Activated CD4-positive, alpha-beta T cell treated with anti-CD3 and anti-CD28 coated beads, Interleukin-2, amount 50 U/mL, for 16 hours (primary cell): ENCODE data around the gene SLC30A3.

Experiments
- DNase-seq: peaks from one replicate; pipeline ENCODE4 v3.0.0-alpha.2; 2020

The SLC30A3 gene

DNA sequence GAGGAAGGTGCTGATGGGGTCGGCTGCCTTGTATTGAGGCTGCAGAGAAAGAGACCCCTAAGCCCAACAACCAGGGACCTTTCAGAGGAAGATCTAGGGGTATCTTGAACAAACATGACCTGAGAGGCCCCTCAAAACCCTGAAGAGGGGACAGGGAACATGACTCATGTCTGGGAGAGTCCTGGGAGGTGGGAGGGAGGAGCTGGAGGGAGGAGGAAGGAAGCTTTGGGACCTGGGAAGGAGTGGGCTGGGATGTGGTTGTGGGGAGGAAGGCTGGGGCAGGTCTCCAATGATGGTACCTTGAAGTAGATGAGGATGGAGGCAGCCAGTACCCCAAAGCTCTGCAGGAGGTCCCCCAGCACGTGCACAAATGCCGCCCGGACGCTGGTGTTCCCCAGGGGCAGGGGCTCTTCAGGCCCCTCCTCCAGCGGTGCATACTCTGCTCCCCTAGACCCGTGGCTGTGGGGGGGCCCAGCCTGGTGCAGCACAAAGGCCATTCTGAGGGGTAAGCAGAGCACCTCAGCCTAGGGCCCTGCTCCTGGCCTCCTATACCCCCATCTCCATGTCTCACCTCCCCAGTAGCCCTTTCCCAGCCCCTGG lies 5.9 kb downstream of the SLC30A3 start:
- no peak for DNase-seq

DNA sequence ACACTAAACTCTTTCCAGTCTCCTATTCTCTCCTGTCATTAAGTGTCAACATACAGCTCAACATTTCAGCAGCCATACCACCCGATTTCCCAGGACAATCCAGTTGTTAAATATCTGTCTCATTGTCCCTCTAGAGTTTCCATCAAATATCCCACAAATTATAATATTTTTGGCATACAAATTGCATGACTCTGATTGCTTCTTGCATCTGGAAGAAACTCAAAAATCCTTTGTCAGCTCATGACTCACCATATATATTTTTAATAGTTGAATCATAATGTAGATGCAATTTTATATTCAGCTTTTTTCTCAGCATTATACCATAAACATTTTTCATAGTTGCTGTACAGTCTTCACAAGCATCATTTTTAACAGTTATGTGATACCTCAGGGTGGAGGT lies 7.2 kb downstream of the SLC30A3 start:
- DNase-seq: no peak

DNA sequence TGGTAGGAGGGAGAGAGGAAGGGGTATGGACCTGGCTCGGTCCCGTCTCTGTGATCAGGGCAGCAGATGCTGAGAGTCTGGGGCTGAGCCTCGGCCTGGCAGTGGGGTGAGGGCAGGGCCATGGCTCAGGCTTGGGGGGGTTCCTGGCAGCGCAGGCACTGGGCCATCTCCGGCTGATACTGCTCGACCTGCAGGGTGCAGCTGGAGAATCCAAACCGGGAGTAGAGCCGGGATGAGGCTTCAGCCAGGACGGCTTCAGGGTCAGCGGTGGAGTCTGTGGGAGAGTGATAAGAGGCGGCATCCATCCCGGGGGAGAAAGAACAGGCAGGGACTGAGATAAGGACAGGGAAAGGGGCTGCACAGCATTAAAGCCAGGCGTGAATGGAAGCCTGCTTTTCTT lies 7.7 kb downstream of the SLC30A3 start:
- DNase-seq: no peak

DNA sequence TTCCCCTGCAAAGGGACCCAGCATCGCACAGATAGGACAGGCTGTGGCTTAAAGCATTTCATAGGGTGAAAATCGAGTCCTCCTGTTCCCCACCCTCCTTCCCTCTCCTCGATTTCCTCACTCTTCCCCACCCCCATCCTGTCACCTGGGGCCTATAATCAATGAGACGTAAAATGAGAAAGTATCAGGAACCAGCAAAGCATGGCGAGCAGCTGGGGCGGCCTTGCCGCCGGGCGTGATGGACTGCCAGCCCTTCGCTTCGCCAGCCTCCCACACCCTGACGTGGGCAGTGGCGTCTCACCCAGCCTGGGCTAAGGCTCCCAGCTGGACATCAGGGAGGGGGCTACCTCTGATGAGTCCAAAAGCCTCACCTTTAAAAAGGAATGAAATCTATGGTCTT lies 11.1 kb downstream of the SLC30A3 start:
- no peak for DNase-seq

DNA sequence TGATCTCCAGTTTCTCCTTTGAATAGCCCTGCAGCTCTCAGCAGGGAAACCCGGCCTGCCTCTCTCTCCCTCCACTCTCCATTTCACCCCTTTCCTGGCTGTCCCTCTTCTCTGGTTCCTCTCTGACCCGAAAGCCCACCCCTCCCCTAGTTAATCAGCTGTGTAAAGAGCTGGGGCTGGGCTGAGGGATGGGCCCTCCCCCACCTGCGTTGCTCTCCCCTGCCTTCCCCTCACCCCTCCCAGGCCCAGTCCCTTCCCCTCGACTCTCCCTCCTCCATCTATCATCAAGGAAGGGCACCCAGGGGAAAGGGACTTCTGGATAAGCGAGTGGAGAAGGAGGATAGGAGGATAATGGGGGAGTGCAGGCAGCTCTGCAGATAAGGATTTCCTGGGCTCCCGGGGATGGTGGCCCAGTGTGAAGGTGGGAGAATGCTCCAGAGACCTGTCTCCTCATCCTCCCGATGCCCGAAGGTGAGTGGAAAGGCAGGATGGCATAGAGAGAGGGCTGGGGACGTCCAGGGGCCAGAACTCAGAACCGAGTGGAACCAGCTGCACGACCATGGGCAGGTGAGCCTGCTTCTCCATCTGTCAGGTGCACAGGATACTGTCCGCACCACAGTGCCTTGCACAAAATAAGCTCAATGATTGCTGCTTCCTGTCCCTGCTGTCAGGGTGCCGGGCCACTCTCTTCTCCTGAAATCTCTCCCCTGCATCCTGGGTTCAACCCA lies 12.0 kb downstream of the SLC30A3 start:
- DNase-seq: no peak

DNA sequence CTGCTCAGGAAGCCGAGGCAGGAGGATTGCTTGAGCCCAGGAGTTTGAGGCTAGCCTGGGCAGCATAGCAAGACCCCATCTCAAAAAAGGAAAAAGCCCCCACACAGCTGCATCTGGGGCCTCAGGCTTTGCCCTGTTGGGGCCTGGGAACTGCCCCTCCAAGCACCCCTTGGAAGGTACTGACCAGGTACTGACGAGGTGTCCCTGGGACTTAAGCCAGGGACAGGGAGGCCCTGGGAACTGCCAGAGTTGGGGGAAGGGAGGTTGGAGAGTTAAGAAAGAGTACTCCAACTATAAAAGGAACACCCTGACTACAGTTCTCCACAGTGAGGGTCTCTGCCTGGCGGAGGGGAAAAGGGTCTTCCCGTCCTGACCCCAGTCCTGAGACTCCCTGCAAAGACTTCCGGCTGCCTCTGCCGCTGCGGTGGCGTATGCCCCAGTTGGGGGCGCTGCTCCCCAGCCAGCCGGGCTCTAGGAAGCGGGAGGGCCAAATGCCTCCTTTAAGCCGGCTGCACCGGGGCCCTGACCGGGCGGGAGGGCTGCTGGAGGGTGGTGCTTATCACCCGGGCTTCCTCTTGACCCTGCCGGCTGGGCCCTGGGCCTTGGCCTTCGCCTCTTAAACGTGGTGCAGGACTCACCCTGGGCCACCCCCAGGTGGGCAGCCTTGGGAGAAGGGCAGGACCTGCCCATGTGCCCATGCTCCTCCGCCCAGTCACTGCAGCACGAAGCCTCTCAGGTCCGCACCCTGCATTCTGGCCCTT lies 12.8 kb downstream of the SLC30A3 start:
- peak; percentile 60 for DNase-seq

DNA sequence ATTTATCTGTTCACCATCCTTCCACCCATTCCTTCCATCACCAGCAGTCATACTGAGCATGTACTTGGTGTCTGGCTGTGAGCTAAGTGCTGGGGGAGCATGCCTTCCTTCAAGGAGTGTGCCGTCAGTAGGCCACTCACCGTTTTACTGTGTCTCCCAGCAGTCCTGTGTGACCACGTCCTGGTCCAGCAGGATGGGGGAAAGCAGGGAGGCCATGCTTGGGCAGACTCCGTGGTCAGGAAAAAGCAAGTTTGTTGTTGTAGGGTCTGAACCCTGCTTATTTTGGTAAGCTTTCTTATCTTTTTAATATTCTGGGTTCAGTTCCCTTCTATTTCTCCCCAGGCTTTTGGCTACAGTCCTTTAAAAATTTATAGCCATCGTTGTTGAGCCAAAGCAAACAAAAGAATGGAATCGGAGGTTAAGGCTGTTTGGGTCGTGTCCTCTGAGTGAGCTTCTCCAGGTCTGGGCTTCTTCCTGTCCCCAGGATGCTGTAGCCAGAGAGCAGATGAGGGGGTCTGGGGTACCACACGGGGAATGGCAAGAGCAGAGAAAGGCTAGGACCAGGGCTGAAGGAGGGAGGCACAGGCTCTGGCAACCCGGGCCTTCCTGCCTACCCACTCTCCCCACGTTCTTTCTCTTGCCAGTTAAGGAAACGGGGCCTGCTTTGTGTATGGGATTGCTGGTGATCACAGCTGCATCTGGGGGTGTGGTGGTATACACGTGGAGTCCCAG lies 13.5 kb downstream of the SLC30A3 start:
- DNase-seq: no peak

DNA sequence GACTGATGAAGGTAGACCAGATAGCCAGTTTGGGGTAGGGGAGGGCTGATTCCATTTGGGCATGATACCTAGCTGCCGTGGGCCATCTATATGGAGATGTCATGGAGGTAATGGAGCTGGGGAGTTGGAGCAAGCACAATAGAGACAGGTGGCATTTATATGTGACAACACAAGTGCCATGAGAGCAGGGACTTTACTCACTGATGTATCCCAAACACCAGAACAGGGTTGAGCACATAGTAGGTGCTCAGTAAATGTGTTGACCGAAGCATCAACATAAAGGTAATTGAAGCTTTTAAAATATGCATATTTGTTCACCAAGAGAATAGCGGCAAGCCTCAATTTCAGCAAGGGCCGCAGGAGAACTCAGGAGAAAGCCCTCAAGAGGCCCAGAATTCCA lies 15.0 kb downstream of the SLC30A3 start:
- no peak for DNase-seq

DNA sequence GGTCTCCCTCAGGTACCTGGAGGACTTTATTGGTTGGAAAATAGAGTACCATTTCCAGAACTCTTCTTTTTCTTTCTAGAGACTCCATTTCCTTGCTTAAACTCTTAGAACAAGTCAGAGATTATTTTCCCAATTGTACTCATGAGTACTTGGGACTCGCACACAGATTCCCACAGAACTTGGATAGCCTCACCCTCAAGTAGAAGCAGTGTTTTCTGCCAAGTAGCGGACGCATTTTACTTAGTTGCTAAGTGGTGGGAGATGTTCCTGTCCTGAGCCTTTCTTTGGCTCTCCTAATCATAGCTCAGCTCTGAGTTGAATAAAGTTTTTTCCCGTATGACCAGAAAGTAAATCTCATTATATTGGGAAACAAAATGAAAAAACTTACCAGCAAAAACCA lies 17.2 kb downstream of the SLC30A3 start:
- DNase-seq: no peak

DNA sequence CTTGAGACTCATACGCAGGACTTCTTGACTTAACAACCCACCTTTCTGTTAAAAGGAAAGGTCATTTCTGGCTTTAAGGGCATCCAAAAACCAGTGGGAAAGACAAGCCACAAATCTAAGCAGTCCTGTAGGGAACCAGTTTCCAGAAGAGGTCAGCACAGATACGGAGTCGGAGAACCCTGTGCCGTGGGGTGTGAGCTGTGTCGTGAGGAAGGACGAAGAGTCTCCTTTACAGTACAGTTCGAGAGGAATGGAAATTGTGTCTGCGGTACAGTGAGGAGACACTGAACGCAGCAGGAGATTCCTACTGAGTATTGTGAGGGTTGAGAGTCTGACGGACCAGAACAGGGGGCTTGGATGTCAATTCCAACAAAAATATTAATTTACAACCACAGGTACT lies 17.7 kb downstream of the SLC30A3 start:
- no peak for DNase-seq

DNA sequence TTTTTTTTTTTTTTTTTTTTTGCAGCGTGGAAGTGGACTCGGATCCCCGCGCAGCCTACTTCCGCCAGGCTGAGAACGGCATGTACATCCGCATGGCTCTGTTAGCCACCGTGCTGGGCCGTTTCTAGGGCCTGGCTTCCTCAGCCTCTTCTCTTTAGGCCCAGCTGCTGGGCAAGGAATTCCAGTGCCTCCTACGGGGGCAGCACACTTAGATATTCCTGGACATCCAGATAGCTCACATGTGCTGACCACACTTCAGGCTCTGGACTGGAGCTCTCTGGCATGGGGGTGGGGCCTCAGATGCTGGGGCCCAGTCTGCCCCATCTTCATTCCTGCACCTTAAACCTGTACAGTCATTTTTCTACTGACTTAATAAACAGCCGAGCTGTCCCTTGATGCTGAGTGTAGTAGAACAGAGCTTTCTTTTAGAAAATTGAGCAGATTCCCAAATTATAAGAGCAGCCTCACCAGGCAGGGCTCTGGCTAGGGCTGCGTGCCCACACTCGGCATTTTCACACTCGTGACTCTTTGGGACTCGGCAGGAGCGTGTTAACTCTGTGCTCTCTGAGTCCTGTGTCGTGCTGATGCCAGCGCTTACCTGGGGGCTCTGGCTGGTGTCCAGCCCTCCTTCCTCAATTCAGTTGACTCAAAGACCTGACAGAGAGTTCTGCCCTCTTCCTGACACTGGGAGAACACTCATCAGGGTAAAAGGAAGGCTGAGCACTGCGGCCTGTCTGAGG lies 19.3 kb downstream of the SLC30A3 start:
- DNase-seq: no peak

DNA sequence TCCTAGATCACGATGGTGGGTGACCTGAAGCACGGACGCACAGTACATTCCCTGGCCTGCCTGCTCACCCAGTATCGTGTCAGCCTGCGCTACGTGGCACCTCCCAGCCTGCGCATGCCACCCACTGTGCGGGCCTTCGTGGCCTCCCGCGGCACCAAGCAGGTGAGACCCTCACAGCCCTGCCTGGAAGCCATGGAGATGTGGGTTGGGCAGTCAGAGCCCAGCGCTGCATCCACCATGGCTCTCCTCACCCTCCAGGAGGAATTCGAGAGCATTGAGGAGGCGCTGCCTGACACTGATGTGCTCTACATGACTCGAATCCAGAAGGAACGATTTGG lies 20.3 kb downstream of the SLC30A3 start:
- no peak for DNase-seq

DNA sequence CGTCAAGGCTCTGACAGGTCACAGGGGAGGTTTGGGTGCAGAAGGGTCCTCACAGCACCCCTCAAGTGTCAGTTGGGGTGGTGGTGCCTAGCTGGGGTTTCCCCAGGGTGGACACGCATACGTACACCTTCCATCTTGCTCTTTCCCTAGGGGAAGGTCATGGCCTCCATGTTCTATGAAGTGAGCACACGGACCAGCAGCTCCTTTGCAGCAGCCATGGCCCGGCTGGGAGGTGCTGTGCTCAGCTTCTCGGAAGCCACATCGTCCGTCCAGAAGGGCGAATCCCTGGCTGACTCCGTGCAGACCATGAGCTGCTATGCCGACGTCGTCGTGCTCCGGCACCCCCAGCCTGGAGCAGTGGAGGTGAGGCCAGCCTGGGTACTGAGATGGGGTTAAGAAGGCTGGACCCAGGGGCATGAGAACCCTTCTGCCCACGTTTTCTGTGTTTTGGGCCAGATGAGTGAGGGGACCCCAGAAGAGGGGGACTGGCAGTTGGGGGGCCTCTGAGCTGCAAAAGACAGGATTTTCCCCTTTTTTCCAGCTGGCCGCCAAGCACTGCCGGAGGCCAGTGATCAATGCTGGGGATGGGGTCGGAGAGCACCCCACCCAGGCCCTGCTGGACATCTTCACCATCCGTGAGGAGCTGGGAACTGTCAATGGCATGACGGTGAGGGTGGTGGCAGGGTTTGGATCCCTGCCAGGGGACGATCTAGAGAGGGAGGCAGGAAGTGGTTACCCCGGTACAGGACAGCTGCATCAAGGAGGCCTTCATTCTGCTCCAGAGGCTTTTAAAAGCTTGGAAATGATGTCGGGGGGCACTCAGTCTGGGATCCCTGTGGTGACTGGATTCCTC lies 20.9 kb downstream of the SLC30A3 start:
- DNase-seq: no peak

DNA sequence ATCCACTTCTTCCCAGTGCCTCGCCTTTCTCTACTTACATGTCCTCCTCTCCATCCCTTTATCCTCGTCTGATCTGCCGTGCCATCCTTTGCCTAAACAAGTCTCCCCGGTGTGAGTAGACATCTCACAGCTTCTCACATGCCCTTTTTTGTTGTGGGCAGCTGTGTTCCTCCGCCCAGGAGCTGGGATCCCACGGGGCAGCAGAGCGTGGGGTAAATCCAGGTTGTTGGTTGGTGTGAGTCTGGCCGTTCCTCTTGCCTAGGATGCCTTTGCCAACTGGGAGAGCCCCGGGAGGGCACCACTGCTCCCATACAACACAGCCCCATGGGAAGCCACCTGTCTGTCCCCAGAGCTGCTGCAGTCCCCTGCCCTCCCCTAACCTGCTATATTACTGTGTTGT lies 22.4 kb downstream of the SLC30A3 start:
- no peak for DNase-seq

DNA sequence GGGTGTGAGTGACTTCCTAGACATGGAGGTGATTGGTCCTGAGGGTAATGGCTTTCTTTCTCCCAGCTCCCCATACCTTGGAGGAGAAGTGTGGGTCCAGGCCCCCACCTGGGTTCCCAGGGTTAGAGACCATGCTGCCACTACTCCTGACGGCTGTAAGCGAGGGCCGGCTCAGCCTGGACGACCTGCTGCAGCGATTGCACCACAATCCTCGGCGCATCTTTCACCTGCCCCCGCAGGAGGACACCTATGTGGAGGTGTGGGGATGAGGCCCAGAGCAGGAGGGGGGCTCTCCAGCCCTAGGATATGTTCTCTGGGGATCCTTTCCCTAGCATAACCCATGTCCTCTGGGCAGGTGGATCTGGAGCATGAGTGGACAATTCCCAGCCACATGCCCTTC lies 23.9 kb downstream of the SLC30A3 start:
- no peak for DNase-seq

DNA sequence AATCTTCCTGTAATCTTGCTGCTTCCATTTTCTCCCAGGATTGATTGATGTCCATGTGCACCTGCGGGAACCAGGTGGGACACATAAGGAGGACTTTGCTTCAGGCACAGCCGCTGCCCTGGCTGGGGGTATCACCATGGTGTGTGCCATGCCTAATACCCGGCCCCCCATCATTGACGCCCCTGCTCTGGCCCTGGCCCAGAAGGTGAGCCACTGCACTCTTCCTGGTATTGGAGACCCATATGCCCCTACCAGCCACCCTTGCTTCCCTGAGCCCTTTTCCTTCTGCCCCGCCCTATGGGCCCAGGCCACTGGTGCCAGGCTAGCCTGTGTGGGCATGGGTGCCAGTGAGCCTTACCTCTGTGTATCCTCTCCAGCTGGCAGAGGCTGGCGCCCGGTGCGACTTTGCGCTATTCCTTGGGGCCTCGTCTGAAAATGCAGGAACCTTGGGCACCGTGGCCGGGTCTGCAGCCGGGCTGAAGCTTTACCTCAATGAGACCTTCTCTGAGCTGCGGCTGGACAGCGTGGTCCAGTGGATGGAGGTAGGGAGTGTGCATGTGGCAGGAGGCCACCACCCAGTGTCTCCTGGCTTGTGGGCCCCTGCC lies 25.4 kb downstream of the SLC30A3 start:
- no peak for DNase-seq

DNA sequence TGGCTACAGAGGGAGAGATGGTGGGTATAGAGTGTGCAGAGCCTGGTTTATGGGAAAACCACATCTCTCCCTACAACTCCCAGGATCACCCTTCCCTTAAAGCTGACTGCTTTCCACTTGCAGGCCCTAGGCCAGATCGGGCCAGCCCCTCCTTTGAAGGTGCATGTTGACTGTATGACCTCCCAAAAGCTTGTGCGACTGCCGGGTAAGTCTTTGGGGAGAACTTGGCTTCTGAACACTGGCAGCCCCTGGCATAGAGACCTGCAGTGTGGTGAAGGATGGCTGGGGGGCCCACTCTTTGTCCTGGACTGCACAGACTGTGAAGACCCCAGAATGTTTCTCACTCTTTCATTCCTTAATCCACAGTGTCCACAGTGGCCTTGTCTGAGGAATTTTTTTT lies 26.2 kb downstream of the SLC30A3 start:
- no peak for DNase-seq

DNA sequence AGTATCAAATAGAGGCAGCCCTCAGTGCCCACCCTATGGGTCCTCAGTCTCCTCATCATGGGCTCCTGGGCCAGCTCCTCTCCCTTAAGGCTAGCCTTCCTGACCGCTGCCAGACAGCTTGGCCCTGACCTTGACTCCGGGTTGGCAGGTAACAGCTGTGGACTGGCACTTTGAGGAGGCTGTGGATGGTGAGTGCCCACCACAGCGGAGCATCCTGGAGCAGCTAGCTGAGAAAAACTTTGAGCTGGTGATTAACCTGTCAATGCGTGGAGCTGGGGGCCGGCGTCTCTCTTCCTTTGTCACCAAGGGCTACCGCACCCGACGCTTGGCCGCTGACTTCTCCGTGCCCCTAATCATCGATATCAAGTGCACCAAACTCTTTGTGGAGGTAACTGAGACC lies 26.7 kb downstream of the SLC30A3 start:
- no peak for DNase-seq

DNA sequence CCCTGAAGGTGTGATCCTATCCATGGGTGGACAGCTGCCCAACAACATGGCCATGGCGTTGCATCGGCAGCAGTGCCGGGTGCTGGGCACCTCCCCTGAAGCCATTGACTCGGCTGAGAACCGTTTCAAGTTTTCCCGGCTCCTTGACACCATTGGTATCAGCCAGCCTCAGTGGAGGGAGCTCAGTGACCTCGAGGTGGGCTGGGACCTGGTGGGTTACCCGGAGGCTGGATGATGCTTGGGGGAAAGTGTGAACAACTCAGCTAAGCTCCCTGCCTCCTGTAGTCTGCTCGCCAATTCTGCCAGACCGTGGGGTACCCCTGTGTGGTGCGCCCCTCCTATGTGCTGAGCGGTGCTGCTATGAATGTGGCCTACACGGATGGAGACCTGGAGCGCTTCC lies 29.5 kb downstream of the SLC30A3 start:
- DNase-seq: no peak

DNA sequence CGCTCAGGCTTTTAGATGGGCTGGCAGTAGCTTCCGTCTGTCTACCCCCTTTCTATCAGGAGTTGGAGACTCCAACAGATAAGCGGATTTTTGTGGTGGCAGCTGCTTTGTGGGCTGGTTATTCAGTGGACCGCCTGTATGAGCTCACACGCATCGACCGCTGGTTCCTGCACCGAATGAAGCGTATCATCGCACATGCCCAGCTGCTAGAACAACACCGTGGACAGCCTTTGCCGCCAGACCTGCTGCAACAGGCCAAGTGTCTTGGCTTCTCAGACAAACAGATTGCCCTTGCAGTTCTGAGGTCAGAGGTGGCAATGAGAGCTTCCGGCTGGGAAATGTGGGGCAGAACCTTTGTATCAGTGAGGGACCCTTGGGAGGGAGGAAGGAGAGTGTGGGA lies 30.9 kb downstream of the SLC30A3 start:
- DNase-seq: no peak

DNA sequence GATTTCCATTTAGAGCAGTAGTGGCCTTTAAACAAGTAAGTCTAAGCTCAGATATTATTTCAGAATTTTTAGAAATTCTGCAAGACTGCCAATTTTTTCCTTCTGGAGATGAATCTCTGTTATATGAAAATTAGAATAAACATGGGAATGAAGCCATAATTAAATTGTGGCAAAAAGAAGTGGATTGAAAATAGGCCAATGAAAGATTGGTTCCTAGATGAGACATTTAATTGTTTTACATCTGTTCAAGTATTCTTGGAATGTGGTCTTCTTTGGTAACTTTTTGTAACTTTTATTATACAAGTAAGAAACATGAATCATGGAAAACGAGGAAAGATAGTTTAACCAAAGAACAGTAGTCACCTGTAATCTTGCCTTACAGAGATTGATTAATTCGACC lies 35.3 kb downstream of the SLC30A3 start:
- DNase-seq: no peak

DNA sequence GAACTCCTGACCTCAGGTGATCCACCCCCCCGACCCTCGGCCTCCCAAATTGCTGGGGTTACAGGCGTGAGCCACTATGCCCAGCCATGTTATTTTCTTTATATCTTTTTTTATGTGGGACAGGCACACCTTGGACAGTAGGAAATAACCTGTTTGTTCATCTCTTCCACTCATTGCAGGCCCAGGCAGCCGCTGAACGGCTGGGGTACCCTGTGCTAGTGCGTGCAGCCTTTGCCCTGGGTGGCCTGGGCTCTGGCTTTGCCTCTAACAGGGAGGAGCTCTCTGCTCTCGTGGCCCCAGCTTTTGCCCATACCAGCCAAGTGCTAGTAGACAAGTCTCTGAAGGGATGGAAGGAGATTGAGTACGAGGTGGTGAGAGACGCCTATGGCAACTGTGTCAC lies 37.3 kb downstream of the SLC30A3 start:
- no peak for DNase-seq
